Measurements from ENCODE around the gene GATB.

GATB gene

DNA sequence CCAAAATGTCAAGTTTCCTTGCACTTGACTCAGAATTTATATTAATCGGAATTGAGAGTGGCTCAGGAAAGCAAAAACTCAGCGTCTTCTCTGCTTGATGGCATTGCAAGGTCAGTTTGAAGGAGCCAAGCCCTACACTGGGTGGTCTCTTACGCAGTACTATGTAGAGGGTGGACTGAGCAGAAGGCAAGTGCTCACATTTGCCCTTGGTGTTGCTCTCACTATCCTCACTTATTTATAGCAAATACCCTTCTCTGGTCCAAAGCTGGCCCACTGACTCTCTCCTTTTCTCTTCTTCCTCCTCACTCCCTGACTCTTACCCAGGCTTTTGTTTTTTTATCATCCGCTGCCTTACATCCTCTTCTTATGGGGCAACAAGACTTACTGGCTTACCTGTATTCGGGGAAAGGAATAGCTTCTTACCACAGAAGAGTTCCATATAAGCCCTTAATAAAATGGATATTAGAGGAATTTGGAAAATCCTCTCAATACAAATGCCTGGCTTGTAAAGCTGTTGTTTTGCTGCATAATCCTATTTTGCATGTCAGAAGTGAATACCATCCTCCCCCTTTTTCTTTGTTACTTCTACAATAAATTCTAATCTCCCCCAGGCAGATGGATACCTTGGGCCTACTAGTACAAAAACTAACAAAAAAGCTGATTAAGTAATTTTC lies 24.8 kb upstream of the GATB start:
- H3K36me3 ChIP-seq (ENCODE audit: control insufficient read depth, insufficient read depth, low read length) = no peaks in the 10 kb centered on the region
- no peaks in the 10 kb centered on the region for H3K9me3 ChIP-seq (ENCODE audit: control insufficient read depth, insufficient read depth, low read depth, low read length)
- H3K27me3 ChIP-seq (ENCODE audit: control insufficient read depth, insufficient read depth, low read length) = no peaks in the 10 kb centered on the region
- H3K9ac ChIP-seq (ENCODE audit: low read length) = no peak overlapping the region
- H3K4me1 ChIP-seq (ENCODE audit: control insufficient read depth, insufficient read depth, low read length) = peaks cover 23% of the 10 kb centered on the region
- H3K4me3 ChIP-seq (ENCODE audit: low read depth, low read length) = no peak overlapping the region
- H3K27ac ChIP-seq (ENCODE audit: low read depth, low read length) = no peak overlapping the region

DNA sequence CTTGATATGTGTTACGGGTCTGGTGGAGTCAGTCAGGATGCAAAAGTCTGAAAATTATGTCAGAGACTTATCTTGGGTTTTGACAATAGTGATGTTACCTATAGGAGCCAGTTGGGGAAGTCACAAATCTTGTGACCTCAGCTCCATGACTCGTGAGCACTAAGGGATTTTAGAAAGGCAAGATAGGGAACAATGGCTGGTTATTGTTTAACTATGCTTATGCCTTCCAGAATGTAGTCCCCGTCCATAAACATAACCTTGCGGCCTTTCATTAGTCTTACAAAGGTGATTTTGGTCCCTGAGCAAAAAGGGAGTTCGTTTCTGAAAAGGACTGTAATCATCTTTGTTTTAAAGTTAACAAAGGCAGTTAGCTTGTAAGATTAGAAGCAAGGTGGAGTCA lies 23.9 kb upstream of the GATB start:
- Histone ChIP-seq H3K4me1 (ENCODE audit: control insufficient read depth, insufficient read depth, low read length) (peaks cover 22% of the 10 kb centered on the region), H3K9me3 (ENCODE audit: control insufficient read depth, insufficient read depth, low read depth, low read length) (no peaks in the 10 kb centered on the region), H3K27me3 (ENCODE audit: control insufficient read depth, insufficient read depth, low read length) (no peaks in the 10 kb centered on the region), H3K9ac (ENCODE audit: low read length) (no peak overlapping the region), H3K4me3 (ENCODE audit: low read depth, low read length) (no peak overlapping the region), H3K27ac (ENCODE audit: low read depth, low read length) (no peak overlapping the region), H3K36me3 (ENCODE audit: control insufficient read depth, insufficient read depth, low read length) (no peaks in the 10 kb centered on the region)

DNA sequence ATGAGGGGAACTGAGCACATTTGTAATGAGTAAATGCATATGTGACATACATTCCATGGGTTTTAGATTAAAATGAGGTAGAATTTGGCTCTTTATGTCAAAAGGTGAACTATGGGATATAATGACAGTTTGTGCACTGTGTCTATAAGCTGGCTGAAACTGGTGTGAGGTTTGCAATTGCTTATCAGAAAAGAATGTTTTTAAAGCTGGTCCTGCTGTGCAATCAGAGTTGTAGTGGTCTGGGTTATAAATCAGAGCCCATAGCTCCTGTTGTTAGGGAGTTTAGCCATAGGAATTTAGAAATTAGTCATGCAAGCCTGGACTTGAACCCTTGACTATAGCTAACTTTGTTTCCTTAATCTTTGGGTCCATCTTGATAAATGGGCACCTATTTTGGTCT lies 23.1 kb upstream of the GATB start:
- Histone ChIP-seq H3K27me3 (ENCODE audit: control insufficient read depth, insufficient read depth, low read length) (no peaks in the 10 kb centered on the region), H3K36me3 (ENCODE audit: control insufficient read depth, insufficient read depth, low read length) (no peaks in the 10 kb centered on the region), H3K27ac (ENCODE audit: low read depth, low read length) (no peak overlapping the region), H3K9me3 (ENCODE audit: control insufficient read depth, insufficient read depth, low read depth, low read length) (no peaks in the 10 kb centered on the region), H3K4me3 (ENCODE audit: low read depth, low read length) (no peak overlapping the region), H3K4me1 (ENCODE audit: control insufficient read depth, insufficient read depth, low read length) (peaks cover 16% of the 10 kb centered on the region), H3K9ac (ENCODE audit: low read length) (no peak overlapping the region)

DNA sequence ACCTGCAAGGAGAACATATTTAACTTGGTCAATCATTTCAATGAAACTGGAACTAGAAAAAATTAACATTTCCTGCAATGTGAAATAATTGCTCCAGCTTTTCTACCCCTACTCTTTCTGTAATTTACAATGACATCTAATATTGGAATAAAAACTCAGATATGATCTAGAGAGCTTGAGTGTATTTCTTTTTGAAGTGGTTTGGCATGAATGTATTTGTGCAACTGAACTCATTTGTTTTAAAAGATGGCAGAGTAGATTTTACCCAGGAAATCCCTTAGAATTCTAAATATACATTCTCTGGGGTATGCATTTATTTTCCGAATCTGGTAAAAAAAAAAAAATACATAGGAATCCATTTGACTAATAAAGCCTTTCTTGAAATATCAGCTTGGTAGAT lies 21.5 kb upstream of the GATB start:
- Histone ChIP-seq H3K36me3 (ENCODE audit: control insufficient read depth, insufficient read depth, low read length) (no peaks in the 10 kb centered on the region), H3K4me1 (ENCODE audit: control insufficient read depth, insufficient read depth, low read length) (peaks cover 11% of the 10 kb centered on the region), H3K4me3 (ENCODE audit: low read depth, low read length) (no peak overlapping the region), H3K9ac (ENCODE audit: low read length) (no peak overlapping the region), H3K9me3 (ENCODE audit: control insufficient read depth, insufficient read depth, low read depth, low read length) (no peaks in the 10 kb centered on the region), H3K27ac (ENCODE audit: low read depth, low read length) (no peak overlapping the region), H3K27me3 (ENCODE audit: control insufficient read depth, insufficient read depth, low read length) (no peaks in the 10 kb centered on the region)

DNA sequence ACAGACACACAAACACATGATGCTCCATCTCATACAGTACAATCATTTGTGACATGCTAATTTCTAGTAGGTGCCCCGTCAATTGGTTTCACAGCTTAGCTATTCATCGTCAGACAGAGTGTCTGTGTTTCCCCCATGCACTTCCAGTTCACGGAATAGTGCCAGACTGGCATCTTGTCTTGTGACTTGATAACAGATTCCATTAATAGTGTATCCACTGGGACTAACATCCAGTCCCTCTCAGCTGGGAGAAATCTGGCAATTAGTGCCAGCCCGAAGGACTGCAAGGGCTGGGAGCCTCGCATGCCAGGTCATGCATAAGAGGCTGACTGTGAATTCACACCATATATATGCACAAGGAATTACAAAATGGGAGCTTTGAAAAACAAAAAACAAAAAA lies 20.2 kb upstream of the GATB start:
- no peak overlapping the region for H3K4me3 ChIP-seq (ENCODE audit: low read depth, low read length)
- H3K9ac ChIP-seq (ENCODE audit: low read length) = no peak overlapping the region
- H3K27me3 ChIP-seq (ENCODE audit: control insufficient read depth, insufficient read depth, low read length) = no peaks in the 10 kb centered on the region
- H3K27ac ChIP-seq (ENCODE audit: low read depth, low read length) = no peak overlapping the region
- H3K36me3 ChIP-seq (ENCODE audit: control insufficient read depth, insufficient read depth, low read length) = no peaks in the 10 kb centered on the region
- no peaks in the 10 kb centered on the region for H3K9me3 ChIP-seq (ENCODE audit: control insufficient read depth, insufficient read depth, low read depth, low read length)
- peaks cover 10% of the 10 kb centered on the region for H3K4me1 ChIP-seq (ENCODE audit: control insufficient read depth, insufficient read depth, low read length)

DNA sequence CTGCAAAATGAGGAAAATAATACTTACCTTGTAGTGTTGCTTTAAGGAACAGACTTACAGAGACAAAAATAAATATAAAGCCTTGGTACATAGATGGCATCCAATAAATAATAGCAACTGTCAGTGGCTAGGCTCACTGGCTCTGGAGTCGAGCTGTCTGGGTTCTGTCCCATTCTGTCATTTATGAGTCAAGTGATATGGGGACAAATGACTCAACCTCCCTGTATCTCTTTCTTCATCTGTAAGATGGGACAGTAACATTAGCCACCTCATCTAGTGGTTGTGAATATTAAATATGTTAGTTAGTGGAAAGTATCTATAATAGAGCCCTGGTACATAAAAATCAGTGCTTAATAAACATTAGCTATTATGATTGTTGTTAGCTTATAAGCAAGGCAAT lies 16.7 kb upstream of the GATB start:
- no peak overlapping the region for H3K9ac ChIP-seq (ENCODE audit: low read length)
- H3K4me3 ChIP-seq (ENCODE audit: low read depth, low read length) = no peak overlapping the region
- H3K27me3 ChIP-seq (ENCODE audit: control insufficient read depth, insufficient read depth, low read length) = no peaks in the 10 kb centered on the region
- H3K36me3 ChIP-seq (ENCODE audit: control insufficient read depth, insufficient read depth, low read length) = no peaks in the 10 kb centered on the region
- H3K9me3 ChIP-seq (ENCODE audit: control insufficient read depth, insufficient read depth, low read depth, low read length) = peaks cover 25% of the 10 kb centered on the region
- H3K4me1 ChIP-seq (ENCODE audit: control insufficient read depth, insufficient read depth, low read length) = no peaks in the 10 kb centered on the region
- H3K27ac ChIP-seq (ENCODE audit: low read depth, low read length) = no peak overlapping the region

DNA sequence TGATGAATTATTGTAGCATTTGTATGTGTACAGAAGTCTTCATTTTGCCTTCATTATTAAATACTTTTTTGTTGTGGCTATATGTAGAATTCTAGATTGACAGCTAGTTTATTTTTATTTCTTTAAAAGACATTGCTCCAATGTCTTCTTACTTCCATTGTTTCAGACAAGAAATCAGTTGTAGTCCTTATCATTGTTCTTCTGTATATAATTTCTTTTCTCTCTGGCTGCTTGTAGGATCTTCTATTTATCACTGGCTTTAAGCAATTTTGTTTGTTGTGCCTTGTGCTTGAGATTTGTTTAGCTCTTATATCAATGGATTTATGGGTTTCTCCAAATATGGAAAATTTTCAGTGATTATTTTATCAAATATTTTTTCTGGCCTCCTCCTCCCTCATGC lies 13.5 kb upstream of the GATB start:
- no peaks in the 10 kb centered on the region for H3K36me3 ChIP-seq (ENCODE audit: control insufficient read depth, insufficient read depth, low read length)

DNA sequence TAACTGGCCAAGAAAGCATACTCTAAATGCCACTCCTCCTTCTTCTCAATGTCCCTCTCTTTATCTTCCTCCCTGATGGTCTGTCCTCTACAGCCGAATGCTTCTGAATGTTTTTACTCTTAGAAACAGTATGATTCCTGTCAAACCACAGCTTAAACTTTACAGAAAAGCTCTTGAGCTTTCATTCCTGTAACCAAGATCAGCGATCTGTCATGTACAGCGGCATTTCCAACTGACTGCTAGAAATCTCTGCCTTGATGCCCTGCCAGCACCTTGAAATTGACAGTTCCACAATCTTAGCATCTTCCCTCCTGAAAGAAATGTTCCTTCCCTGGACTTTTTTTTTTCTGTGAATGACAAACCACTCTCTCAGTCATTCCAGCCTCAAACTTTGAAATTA lies 11.5 kb upstream of the GATB start:
- Histone ChIP-seq H3K27ac (ENCODE audit: low read depth, low read length) (no peak overlapping the region), H3K4me1 (ENCODE audit: control insufficient read depth, insufficient read depth, low read length) (no peaks in the 10 kb centered on the region; the same call in 1 of the 2 replicates), H3K9ac (ENCODE audit: low read length) (no peak overlapping the region), H3K27me3 (ENCODE audit: control insufficient read depth, insufficient read depth, low read length) (no peaks in the 10 kb centered on the region), H3K9me3 (ENCODE audit: control insufficient read depth, insufficient read depth, low read depth, low read length) (peaks cover 25% of the 10 kb centered on the region), H3K4me3 (ENCODE audit: low read depth, low read length) (no peak overlapping the region), H3K36me3 (ENCODE audit: control insufficient read depth, insufficient read depth, low read length) (no peaks in the 10 kb centered on the region)

More for the DNA sequence above, 13.5 kb upstream of the GATB start:
- Histone ChIP-seq H3K27me3 (ENCODE audit: control insufficient read depth, insufficient read depth, low read length) (no peaks in the 10 kb centered on the region), H3K9ac (ENCODE audit: low read length) (no peak overlapping the region), H3K4me1 (ENCODE audit: control insufficient read depth, insufficient read depth, low read length) (no peaks in the 10 kb centered on the region), H3K9me3 (ENCODE audit: control insufficient read depth, insufficient read depth, low read depth, low read length) (peaks cover 25% of the 10 kb centered on the region), H3K27ac (ENCODE audit: low read depth, low read length) (no peak overlapping the region), H3K4me3 (ENCODE audit: low read depth, low read length) (no peak overlapping the region)

DNA sequence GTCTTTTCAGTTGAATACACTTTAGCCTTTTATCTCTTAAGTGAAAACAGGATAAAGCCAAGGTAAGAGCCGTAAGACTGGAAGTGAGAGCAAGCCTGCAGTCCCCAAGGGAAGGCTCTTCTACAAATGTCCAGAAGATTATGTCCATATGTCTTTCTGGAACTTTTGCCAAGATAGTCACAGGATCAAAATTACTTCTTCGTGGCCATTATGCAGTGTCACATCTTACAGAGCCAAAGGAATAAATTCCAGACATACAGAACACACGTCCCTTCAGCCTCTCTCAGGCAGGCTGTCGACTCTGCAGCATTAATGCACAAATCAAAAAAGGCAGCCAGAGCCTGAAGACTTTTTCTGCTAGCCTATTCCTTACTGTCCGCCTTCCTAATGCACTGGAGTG lies 10.9 kb upstream of the GATB start:
- Histone ChIP-seq H3K9ac (ENCODE audit: low read length) (no peak overlapping the region), H3K9me3 (ENCODE audit: control insufficient read depth, insufficient read depth, low read depth, low read length) (peaks cover 25% of the 10 kb centered on the region), H3K36me3 (ENCODE audit: control insufficient read depth, insufficient read depth, low read length) (no peaks in the 10 kb centered on the region), H3K27me3 (ENCODE audit: control insufficient read depth, insufficient read depth, low read length) (no peaks in the 10 kb centered on the region), H3K27ac (ENCODE audit: low read depth, low read length) (no peak overlapping the region), H3K4me1 (ENCODE audit: control insufficient read depth, insufficient read depth, low read length) (no peaks in the 10 kb centered on the region; the same call in 1 of the 2 replicates), H3K4me3 (ENCODE audit: low read depth, low read length) (no peak overlapping the region)

DNA sequence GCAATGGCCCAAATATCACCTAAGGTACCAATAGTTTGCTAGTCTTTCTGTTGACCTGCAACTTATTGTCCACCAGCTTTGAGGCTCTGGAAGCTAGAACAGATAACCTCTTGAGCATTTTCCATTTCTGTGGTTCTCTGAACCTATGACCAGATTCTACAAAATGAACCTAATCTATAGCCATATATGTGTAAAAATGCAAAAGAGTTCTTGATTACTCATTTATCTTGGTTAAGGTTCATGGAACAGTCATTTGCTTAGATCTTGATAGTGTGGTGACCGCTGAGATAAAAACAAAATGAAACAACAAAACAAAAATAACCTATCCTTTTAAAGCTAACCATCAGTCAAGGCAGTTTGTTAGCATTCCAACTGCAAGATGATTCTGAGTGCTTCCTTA lies 9.3 kb upstream of the GATB start:
- Histone ChIP-seq H3K4me1 (ENCODE audit: control insufficient read depth, insufficient read depth, low read length) (no peaks in the 10 kb centered on the region; the same call in 1 of the 2 replicates), H3K9ac (ENCODE audit: low read length) (no peak overlapping the region), H3K4me3 (ENCODE audit: low read depth, low read length) (no peak overlapping the region), H3K9me3 (ENCODE audit: control insufficient read depth, insufficient read depth, low read depth, low read length) (peaks cover 19% of the 10 kb centered on the region), H3K27ac (ENCODE audit: low read depth, low read length) (no peak overlapping the region), H3K36me3 (ENCODE audit: control insufficient read depth, insufficient read depth, low read length) (no peaks in the 10 kb centered on the region), H3K27me3 (ENCODE audit: control insufficient read depth, insufficient read depth, low read length) (no peaks in the 10 kb centered on the region)

DNA sequence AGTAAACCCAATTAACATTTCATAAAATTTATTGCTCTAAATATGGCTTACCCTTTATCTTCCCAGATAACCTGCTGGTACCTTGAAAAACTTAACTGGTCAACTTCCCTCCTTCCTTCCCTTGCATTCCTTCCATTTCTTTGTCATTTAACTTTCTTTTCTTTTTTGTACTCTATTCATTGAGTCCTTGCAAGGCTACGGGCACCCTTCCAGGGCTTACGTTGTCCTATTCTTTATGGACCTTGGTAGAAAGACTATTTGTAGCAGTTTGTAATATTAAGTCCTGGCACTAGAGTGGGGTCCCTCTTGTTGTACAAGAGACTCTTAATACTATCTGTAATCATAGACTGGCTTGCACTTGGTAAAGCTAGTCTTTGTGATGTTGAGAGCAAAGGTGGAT lies 8.0 kb upstream of the GATB start:
- Histone ChIP-seq H3K27ac (ENCODE audit: low read depth, low read length) (no peak overlapping the region), H3K9me3 (ENCODE audit: control insufficient read depth, insufficient read depth, low read depth, low read length) (peaks cover 6% of the 10 kb centered on the region), H3K27me3 (ENCODE audit: control insufficient read depth, insufficient read depth, low read length) (no peaks in the 10 kb centered on the region), H3K36me3 (ENCODE audit: control insufficient read depth, insufficient read depth, low read length) (no peaks in the 10 kb centered on the region), H3K9ac (ENCODE audit: low read length) (no peak overlapping the region), H3K4me3 (ENCODE audit: low read depth, low read length) (no peak overlapping the region), H3K4me1 (ENCODE audit: control insufficient read depth, insufficient read depth, low read length) (no peaks in the 10 kb centered on the region; the same call in 1 of the 2 replicates)

All from HUES6 (cell line).